NOMO-1 treated with dmso at 0.1 percent for 144 hours (cell line): ENCODE data around the gene CAP1.
"Not testable (repeated sequence)": the region's sequence is repeated elsewhere in the genome, so short reads cannot be mapped to it uniquely, and the experiment has no call there.

Experiments used
- DNase-seq: peaks from one replicate; lab custom pipeline; 2025; ENCODE audit not compliant: unreplicated experiment; lab: John Stamatoyannopoulos, UW

Gene CAP1

DNA sequence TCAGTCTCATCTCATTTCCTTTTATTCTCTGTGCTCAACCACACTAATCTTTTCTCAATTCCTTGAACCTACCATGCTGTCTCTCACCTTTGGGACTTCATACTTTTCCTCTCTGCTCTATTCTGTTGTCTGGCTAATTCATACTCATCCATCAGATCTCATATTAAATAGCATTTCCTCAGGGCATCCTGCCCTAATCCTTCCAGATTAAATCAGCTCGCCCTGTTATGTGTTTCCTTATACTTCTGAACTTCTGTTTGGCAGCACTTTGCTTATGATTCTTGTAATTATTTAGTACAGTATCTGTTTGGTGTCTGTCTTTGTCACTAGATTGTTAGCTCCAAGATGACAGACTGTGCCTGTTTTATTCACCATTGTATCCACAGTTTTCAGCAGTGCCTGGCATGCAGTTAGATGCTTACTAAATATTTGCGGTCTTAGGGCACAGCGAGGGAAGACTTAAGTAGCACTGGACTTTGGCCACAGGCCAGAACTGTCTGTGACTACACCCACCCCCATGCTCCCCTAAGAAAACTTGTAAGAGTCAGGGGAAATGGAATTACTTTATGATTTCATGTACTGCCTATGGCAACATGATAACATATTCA is 9.9 kb upstream of the CAP1 start:
- no peak for DNase-seq

DNA sequence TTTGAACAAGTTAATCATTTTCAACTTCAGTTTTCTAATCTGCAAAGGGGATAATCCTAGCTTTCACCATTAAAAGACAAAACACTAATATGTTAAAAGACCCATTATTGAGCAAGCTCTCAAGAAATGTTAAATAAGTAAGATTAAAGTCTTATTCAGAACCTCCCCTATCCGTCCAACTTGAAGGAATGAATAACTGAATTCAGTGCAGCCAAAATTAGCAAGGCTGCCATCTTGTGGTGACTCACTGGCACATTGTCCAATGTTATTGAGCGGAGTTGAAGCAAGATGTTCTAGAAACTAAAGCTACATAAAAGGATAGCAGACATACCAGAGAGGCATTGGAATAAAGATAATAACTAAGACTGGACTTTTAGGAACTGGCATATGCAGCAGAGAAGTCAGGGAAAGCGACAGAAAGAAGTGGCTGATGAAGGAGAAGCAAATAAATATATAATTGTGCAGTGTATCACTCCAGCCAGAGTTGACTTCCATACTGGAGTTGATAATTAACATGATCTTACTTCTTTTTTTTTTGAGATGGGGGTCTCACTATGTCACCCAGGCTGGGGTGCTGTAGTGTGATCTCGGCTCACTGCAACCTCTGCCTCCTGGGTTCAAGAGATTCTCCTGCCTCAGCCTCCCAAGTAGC is 8.2 kb upstream of the CAP1 start:
- no peak for DNase-seq

DNA sequence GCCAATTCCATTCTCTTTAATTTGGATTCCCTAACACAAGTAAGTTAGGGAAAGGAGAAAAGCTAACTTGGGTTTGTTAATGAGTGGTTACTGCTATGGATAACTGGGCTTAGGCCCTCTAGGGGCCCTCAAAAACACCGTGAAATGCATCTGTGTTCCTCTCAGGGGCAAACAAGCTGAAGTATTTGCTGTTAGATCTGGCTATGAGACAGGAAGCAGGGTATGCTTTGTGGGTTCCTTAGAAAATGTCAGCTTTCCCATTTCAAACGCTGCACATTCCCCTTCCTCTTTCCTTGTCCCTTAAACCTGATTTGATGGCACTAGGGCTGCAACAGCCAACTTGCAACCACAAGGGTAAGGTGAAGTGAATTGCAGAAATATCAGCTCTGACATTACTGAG is 5.7 kb upstream of the CAP1 start:
- DNase-seq, result no peak

DNA sequence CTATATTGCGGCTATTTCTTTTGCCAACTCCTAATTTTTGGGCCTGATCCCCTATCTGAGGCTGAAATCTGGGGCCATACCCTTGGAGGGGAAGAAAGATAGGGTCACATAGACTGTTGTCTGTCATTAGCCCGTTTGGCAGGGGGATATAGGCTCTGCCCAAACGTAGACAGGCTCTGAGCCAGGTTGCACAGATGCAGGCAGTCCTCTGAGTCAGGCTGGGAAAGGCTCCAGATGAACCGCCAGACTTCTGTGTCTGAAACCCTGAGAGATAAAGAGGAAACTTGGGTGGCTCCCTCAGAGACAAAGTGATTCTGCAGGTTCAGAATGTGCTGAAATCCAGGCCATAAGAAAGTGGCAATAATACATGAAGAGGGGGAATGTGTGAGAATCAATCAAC is 4.0 kb upstream of the CAP1 start:
- no peak for DNase-seq

DNA sequence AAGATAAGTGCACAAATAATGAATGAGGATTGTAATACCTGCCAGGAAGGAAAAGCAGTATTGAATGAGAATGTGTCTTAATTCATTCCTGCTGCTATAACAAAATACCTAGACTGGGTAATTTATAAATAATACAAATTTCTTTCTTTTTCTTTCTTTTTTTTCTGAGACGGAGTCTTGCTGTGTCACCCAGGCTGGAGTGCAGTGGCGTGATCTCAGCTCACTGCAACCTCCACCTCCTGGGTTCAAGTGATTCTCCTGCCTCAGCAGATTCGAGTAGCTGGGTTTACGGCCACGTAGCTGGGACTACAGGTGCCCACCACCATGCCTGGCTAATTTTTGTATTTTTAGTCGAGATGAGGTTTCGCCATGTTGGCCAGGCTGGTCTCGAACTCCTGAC is 3.3 kb upstream of the CAP1 start:
- DNase-seq, result not testable (repeated sequence)

DNA sequence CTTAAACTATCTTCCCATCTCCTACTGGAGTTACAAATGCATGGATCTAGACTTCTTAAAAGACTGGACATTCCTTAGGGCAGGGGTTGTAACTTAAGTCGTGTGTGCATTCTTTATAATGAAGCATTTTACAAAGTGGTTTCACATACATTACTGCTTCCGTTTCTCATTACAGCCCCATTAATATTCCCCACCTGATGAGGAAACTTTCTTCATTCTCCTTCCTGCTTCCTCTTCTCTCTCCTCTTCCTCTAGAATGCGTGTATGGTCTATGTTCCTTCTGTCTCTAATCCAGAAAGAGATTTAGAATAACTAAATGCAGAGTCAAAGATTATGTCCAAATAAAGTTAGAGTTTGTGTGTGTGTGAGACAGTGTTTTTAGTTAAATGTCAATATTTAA is 1.8 kb upstream of the CAP1 start:
- DNase-seq, result peak; percentile 32

DNA sequence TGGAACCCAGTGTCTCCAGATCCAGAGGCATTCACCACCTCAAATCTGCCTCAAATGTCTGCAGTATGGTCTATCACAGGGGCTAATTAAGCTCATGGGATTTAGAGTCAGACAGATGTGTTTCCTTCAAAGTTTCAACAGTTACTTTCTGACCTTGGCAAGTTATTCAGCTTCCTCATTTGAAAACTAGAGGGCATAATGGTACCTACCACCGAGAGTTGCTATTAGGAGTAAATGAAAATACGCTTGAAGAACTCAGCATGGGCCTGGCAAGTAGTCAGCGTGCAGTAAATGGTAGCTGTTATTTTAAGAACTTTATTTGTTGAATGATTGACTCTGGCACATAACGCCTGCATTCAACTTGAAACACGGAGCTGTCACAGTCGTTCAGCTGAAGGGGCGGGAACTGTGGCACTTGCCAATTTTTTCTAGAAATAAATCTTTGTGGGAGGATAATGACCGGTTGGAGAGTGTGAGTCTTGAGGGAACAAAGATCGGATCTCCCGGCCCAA is 1.2 kb upstream of the CAP1 start:
- peak; percentile 65 for DNase-seq

DNA sequence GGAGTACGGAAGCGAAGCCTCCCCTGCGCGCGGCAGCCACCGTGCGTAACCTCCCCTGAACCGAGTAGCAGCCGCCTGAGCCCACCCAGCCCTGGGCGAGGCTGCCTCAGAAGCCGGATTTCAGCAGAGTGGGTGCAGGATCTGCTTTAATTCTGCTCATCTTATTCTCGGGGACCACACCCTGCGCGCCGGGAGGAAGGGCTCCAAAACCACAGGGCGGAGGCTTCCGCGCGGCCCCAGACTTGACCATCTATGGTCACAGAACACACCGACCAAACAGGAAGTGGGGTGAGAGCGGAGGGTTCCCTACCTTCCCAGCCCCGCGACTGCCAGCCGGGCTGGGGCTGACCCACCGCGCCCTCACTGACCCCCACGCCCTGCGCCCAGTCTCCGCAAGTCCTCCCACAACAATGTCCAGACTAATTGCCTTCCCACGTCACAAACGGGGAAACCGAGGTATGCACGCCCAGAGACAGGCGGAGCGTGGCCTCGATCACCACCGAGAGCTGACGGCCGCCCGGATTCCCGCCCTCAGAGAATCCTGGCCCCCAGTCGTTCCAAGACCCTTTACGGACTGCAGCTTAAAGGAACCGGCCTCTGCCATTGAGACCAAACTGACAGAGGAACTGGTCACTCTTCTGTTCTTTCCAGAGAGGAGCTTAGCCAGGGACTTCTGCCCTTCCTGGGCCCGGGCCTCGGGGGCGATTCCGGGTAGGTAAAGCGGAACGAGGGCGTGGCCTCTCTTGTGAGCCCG is 595 bp upstream of the CAP1 start:
- DNase-seq, result peak; percentile 89

DNA sequence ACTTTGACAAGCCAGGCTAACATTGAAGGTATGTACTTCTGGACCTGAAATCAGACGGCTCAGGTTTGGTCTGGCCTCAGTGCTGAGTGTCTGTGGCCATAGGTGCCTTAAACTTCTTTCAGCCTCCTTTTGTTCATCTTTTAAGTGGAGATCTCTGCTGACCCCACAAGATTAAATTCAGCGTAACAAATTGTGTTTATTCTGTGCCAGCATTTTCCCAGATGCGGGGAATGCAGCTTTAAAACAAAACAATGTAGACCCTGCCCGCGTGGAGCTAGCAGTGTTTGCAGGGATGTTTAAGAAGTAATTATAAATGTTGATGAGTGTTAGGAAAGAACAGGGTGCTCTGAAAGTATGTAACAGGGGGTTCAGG is 923 bp downstream of the CAP1 start:
- no peak for DNase-seq

DNA sequence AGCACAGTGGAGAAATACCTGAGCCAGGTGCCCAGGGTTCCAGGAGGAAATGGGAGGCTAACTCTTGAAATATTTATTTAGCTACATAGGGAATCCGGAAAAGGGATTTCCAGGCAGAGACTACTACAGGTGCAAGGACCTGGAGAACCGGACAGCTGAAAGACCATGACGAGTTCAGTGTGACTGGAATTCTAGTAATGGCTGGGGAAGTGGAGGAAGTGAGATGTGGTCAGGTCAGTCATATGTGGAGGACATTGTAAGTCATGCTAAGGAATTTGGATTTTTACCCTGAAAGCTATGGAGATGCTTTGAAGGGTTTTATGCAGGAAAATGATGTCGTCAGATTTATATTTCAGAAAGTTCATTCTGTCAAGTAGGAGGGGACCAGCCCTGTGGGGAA is 1.8 kb downstream of the CAP1 start:
- no peak for DNase-seq

DNA sequence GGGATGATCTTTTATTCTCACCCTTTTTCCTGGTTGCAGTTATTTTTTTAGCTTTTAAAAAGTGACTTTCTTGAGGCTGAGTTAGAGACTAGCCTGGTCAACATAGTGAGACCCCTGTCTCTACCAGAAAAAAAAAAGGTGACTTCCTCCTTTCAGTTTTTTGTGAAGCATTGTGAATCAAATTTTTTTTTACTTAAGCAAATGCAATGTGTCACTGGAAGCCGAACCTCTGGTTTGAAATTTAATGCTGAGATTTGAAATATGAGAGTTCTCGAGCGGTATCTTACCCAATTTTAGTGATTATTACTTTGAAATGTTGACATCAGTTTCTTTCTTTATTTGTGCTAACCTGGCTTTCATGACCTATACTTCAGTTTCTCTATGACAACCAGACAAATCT is 3.6 kb downstream of the CAP1 start:
- DNase-seq, result no peak

DNA sequence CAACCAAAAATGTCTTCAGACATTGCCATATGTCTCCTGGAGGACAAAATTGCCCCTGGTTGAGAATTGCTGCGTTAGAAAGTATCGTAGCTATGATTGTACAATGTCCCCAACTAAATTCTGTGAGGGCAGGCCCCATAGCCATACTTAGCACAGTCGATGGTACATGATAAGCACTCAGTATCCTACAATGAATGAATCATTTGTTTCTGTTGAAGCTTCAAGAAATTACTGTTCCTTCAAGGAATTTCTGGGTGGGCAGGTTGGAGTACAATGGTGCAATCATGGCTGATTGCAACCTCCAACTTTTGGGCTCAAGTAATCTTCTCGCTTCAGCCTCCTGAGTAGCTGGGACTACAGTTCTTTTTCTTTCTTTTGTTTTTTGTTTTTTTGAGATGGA is 4.7 kb downstream of the CAP1 start:
- DNase-seq, result no peak

DNA sequence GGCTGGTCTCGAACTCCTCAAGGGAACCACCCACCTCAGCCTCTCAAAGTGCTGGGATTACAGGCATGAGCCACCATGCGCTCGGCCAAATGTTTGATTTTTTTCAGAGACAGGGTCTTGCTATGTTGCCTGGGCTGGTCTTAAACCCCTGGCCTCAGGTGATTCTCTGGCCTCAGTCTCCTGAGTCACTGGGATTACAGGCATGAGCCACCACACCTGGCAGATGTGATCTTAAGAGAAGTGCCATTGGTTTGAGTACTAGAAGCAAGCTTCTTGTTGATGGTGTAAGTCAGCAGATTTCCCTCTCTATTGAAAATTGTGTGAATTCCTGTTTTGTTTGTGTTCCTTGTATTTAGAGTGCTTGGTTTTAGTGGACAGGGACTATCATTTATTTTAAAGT is 5.2 kb downstream of the CAP1 start:
- no peak for DNase-seq

DNA sequence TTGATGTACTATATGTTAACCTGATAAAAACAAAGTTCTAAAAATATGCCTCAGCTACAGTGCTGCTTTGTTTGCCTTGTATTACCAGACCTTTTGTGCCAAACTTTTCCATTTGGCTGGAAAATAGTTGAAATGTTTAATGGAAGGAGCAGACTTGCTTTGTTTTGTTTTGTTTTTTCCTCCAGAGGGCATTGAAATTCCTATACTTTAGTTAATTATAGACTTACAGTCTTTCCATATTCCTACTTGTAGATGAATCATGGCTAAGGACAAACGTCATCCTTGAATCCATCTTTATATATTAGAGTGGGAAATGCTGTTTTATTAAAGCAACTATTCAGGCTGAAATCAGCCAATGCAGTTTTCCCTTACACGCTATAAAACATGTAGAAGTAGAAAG is 6.7 kb downstream of the CAP1 start:
- no peak for DNase-seq

DNA sequence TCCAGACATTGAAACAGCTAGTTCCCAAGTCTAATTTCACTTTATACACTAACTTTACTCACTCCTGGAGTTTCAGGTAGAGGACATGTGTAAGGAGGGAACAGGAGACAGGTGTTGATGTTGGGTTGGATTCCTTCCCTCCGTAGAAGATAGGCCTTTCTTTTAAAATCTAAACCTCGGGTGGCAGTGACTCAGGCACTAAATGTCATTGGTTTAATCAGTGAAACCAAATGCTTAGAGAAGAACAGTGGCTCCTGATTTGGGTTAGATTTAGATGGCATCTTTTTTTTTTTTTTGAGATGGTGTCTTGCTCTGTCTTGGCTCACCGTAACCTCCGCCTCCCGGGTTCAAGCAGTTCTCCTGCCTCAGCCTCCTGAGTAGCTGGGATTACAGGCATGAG is 7.2 kb downstream of the CAP1 start:
- no peak for DNase-seq

DNA sequence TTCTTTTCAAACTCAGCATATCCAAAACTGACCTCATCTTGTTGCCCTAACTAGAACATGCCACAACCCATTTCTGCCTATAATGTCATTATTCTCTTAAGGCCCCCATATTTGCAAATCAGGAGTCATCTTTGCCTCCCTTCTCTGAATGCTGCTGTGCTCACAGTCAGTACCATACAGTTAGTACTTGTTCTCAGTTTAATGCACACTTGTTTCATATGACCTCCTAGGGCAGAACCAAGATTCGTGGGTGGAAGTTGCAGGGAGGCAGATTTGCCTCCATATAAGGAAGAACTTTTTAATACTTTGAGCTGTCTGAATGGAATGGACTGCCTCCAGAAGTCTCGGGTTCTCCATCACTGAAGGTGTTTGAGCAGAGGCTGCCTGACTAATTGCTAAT is 9.2 kb downstream of the CAP1 start:
- DNase-seq, result no peak

DNA sequence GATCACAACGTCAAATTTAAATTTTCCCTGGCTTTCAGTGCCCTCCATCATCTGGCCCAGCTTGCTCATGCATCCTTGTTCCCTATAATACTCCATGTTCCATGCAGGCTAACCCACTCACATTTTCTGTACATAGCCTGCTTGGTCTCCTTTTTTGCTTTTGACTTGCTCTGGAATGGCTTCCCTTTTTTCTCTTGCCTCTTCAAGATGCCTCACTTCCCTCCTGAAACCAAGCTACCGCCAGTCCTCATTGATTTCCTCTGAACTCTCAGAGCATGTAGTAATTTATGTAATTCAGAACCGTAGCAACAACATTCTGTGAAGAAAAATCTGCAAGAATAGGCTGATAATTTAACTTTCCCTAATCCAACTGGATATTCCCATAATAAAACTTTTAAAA is 10.3 kb downstream of the CAP1 start:
- peak; percentile 62 for DNase-seq

DNA sequence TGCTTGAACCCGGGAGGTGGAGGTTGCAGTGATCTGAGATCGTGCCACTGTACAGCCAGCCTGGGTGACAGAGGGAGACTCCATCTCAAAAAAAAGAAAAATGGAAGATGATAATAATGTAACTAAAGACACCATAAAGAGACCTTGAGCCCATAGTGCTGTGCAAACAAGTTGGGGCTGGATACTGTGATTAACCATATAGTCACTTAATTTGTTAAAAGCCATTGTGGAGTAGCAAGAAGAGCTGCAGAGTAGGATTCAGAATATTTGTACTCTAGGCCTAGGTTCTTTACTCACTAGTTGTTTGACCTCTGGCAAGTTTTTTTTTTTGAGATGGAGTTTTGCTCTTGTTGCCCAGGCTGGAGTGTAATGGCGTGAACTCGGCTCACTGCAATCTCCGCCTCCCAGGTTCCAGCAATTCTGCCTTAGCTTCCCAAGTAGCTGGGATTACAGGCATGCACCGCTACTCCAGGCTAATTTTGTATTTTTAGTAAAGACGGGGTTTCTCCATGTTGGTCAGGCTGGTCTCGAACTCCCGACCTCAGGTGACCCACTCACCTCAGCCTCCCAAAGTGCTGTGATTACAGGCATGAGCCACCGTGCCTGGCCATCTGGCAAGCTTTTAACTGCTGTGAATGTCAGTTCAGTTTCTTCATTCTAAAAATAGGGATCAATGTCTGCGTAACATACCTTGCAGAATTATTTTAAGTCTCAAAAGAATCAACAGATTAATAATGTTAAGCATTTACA is 12.8 kb downstream of the CAP1 start:
- DNase-seq, result no peak

DNA sequence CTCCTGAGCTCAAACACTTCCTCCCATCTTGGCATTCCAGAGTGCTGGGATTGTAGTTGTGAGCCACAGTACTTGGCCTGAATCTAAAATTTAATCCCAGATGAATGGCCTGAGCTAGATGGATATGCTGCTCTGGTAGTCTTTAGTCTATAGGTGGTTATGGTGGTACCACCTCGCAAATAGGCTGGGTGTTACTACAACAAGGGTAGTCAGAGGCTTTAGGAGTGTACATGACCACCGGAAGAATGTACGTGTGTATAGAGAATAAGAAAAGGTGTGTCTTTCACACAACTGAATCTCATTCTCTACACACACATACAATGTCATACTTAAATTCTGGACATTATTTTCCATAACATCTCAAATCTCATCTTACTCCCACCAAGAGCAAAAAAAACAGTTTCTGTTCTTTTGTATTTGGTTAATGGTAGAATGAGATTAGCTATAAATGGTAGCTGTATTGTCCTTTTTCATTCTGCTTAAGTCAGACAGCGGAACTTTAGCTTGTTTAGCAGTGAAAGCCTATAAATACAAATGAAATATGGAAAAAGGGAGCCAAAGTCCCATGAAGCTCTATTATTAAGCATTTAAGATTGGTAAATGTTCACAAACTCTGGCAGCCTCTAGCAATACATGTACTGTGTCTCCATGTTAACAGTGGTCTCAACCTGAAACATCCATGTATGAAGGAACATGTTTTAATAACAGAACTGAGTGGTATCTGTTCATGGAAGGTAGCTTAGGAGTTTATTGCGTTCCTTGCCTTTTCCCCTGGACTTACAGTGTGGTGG is 16.2 kb downstream of the CAP1 start:
- DNase-seq, result no peak

DNA sequence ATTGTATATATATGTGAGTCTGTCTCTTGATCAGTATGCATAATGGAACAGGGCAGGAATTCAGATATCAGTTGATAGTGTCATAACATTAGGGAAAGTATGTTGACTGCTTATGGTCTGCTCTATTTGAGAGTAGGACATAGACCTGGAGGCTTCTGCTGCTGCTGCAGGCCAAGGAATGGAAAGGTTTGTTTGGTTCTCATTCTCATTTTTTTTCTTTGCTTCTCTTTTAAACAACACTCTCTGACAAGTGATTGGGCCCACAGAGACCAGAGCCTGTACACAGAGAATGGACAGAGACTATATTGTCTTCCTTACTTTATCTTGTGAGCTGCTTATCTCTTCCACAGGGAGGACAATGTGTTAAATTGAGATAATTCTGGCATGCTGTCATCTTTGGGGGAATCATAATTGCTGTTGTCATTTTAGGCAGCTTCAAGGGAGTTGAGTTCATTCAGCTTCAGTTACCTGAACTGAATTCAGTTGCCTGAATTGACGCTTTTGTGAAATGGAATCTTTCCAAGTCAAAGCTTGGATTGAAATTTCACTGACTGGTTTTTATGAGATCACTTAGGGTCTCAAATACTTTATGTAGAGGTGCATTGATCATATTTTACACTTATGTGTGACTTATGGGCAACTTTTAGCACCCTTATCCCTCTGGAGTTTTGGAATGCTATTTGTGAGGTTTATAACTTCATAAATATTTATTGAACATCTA is 16.9 kb downstream of the CAP1 start:
- no peak for DNase-seq
